Transverse colon (tissue), 4 donors: ENCODE measurements around the gene ADAMTS16. TPM values are rescaled to one million over a fixed set of nuclear protein-coding genes. Genes with fewer than 3 reads are reported as not detected.

Source experiments
- DNase-seq: peaks from one replicate; pipeline ENCODE4 v3.0.0-alpha.2; 2019
- H3K27ac ChIP-seq, 4 donors: fragments of 200-600 bp; sonication (generic); 2 replicates each; pipeline ENCODE4 v1.5.1; 2016 to 2018; ENCODE audit warnings: inconsistent platforms in 4 of 4
- H3K27me3 ChIP-seq: fragments of 200-600 bp; sonication (generic); 2 replicates; pipeline ENCODE4 v1.5.1; 2017; ENCODE audit warnings: inconsistent platforms
- H3K36me3 ChIP-seq, 4 donors: fragments of 200-600 bp; sonication (generic); 2 replicates each; pipeline ENCODE4 v1.5.1; 2017 to 2019; ENCODE audit warnings: inconsistent platforms in 4 of 4
- H3K4me1 ChIP-seq, 4 donors: fragments of 200-600 bp; sonication (generic); 2 replicates each; pipeline ENCODE4 v1.5.1; 2017 to 2020; ENCODE audit warnings: inconsistent platforms in 4 of 4
- H3K4me3 ChIP-seq, 4 donors: fragments of 200-600 bp; sonication (generic); 1 replicate in 1 of 4; 2 replicates in 3 of 4; pipeline versions ENCODE4 v1.5.1 to v1.6.1; 2017 to 2019; ENCODE audit warnings: inconsistent platforms in 4 of 4
- H3K9me3 ChIP-seq, 2 donors: fragments of 200-600 bp; sonication (generic); 2 replicates each; pipeline ENCODE4 v1.5.1; 2017 to 2019; ENCODE audit warnings: inconsistent platforms in 2 of 2
- CTCF ChIP-seq, 5 experiments: fragments of 200-600 bp in 3 of 5; fragments of 450-650 bp in 2 of 5; sonication (generic) in 3 of 5; IDR thresholded peaks; 1 replicate in 2 of 5; 2 replicates in 3 of 5; pipeline ENCODE4 v1.5.1; 2016 to 2017; ENCODE audit warnings: antibody characterized with exemption in 5 of 5, inconsistent platforms in 3 of 5, mild to moderate bottlenecking in 2 of 5, moderate library complexity in 1 of 5
- EP300 ChIP-seq: sonication (generic); formaldehyde crosslinking; IDR thresholded peaks from one replicate; pipeline ENCODE4 v1.6.1; 2017; ENCODE audit warnings: antibody characterized with exemption, low read depth
- POLR2A ChIP-seq: fragments of 450-650 bp; IDR thresholded peaks from one replicate; pipeline ENCODE4 v1.6.1; 2016; ENCODE audit warnings: antibody characterized with exemption, mild to moderate bottlenecking, moderate library complexity
- POLR2AphosphoS5 ChIP-seq, 3 donors: sonication (generic); formaldehyde crosslinking; IDR thresholded peaks; one replicate each; pipeline ENCODE4 v1.6.1; 2016; ENCODE audit warnings: antibody characterized with exemption in 3 of 3
- WGBS, 2 donors: methylation state at CpG; one replicate each; pipeline ENCODE4 v1.1.5; 2018; ENCODE audit warnings: low coverage in 1 of 2; 5-methylcytosine and 5-hydroxymethylcytosine counted together
- in situ Hi-C, 4 donors: fragments of 200-750 bp; cut with MboI; loops; one replicate each; pipeline versions ENCODE4 v1.15.0 to v1.15.1; 2017; ENCODE audit warnings: low sequenced_read_pairs in 3 of 4, low pct_ligation_motif_present in 1 of 4, low pct_unique_long_range_greater_than_20kb in 1 of 4
- intact Hi-C: fragments of 100-400 bp; cut with DNase I; formaldehyde crosslinking; loops from one replicate; pipeline ENCODE4 v1.15.1; 2023; ENCODE audit warnings: low total_unique reads
- total RNA-seq, 4 donors: library from RNA; depleted of rRNA; stranded (reverse); fragments of >200 nt; gene quantifications; one replicate each; pipeline ENCODE4 v1.1.0, GENCODE V29; 2016

Gene ADAMTS16
- total RNA-seq, 4 donors from 2014 or later = 0.68 to 4.4 TPM; not detected in 2

GRCh38 chr5:5221724-5222123, 81.6 kb downstream of the ADAMTS16 start:
- no peak for DNase-seq
- H3K4me3 ChIP-seq = no peak overlapping the region
- intact Hi-C loops (no loop called here), in situ Hi-C loops (no loop called here)
- H3K9me3 ChIP-seq = no peaks in the 10 kb centered on the region
- H3K36me3 ChIP-seq = no peaks in the 10 kb centered on the region
- WGBS, 2 donors = 60 to 81% methylated on average over 2 to 4 of the region's 4 CpGs
- no peak overlapping the region for H3K27ac ChIP-seq
- no peak for TF ChIP-seq EP300
- TF ChIP-seq POLR2AphosphoS5 (IDR thresholded peaks at IDR 0.05) = no peak
- no peak for TF ChIP-seq CTCF (IDR thresholded peaks at IDR 0.05)
- no peak for TF ChIP-seq POLR2A
- no peaks in the 10 kb centered on the region for H3K4me1 ChIP-seq
- H3K27me3 ChIP-seq = no peaks in the 10 kb centered on the region

- Histone ChIP-seq H3K4me3 (no peak overlapping the region), H3K27me3 (no peaks in the 10 kb centered on the region), H3K36me3 (no peaks in the 10 kb centered on the region), H3K27ac (no peak overlapping the region), H3K4me1 (no peaks in the 10 kb centered on the region), H3K9me3 (no peaks in the 10 kb centered on the region)
- DNase-seq = no peak
- in situ Hi-C loops (no loop called here), intact Hi-C loops (no loop called here)
- WGBS, 2 donors = 72 to 81% methylated on average over 4 to 8 of the region's 8 CpGs
- TF ChIP-seq CTCF (IDR thresholded peaks at IDR 0.05) = no peak
- TF ChIP-seq EP300 = no peak
- TF ChIP-seq POLR2AphosphoS5 (IDR thresholded peaks at IDR 0.05) = no peak
- no peak for TF ChIP-seq POLR2A
These were observed 91.4 kb downstream of the ADAMTS16 start for GRCh38 chr5:5231576-5231975.

- Histone ChIP-seq H3K9me3 (no peaks in the 10 kb centered on the region), H3K27me3 (no peaks in the 10 kb centered on the region), H3K4me3 (no peak overlapping the region), H3K36me3 (no peaks in the 10 kb centered on the region), H3K27ac (no peak overlapping the region), H3K4me1 (no peaks in the 10 kb centered on the region)
- intact Hi-C loops = no loop called here
- TF ChIP-seq POLR2A = no peak
- TF ChIP-seq EP300 = no peak
- TF ChIP-seq CTCF (IDR thresholded peaks at IDR 0.05) = no peak
- TF ChIP-seq POLR2AphosphoS5 (IDR thresholded peaks at IDR 0.05) = no peak
- in situ Hi-C loops = no loop called here
- no peak for DNase-seq
- 67 to 79% methylated on average over 2 to 11 of the region's 11 CpGs for WGBS, 2 donors
These were observed 94.8 kb downstream of the ADAMTS16 start for GRCh38 chr5:5234912-5235311.

- 48 to 69% methylated on average over 3 to 4 of the region's 4 CpGs for WGBS, 2 donors
- Histone ChIP-seq H3K4me3 (no peak overlapping the region), H3K27ac (no peak overlapping the region), H3K27me3 (no peaks in the 10 kb centered on the region), H3K9me3 (no peaks in the 10 kb centered on the region), H3K36me3 (no peaks in the 10 kb centered on the region), H3K4me1 (no peaks in the 10 kb centered on the region)
- no peak for DNase-seq
- in situ Hi-C loops (no loop called here), intact Hi-C loops (no loop called here)
- TF ChIP-seq CTCF (IDR thresholded peaks at IDR 0.05) (no peak), POLR2A (no peak), POLR2AphosphoS5 (IDR thresholded peaks at IDR 0.05) (no peak), EP300 (no peak)
These were observed 95.6 kb downstream of the ADAMTS16 start for GRCh38 chr5:5235685-5236084.
